Tibial artery (tissue), 4 donors: ENCODE measurements around the gene KISS1R.

Experiments used
- DNase-seq, 2 donors: peaks; one replicate each; pipeline ENCODE4 v3.0.0-alpha.2; 2019
- H3K27ac ChIP-seq, 2 donors: fragments of 200-600 bp; sonication (generic) in 1 of 2; 1 replicate in 1 of 2; 2 replicates in 1 of 2; pipeline ENCODE4 v1.5.1; 2018 to 2019; ENCODE audit warnings: mild to moderate bottlenecking in 1 of 2
- H3K27me3 ChIP-seq, 2 donors: fragments of 200-600 bp; sonication (generic) in 1 of 2; one replicate each; pipeline versions ENCODE4 v1.5.1 to v1.6.0; 2016 to 2019
- H3K36me3 ChIP-seq, 3 donors: fragments of 200-600 bp; sonication (generic) in 2 of 3; one replicate each; pipeline ENCODE4 v1.5.1; 2016 to 2019; ENCODE audit warnings: mild to moderate bottlenecking in 2 of 3
- H3K4me1 ChIP-seq, 4 donors: fragments of 200-600 bp; sonication (generic) in 2 of 4; 1 replicate in 3 of 4; 2 replicates in 1 of 4; pipeline ENCODE4 v1.5.1; 2016 to 2019
- H3K4me3 ChIP-seq, 2 donors: fragments of 200-600 bp; sonication (generic) in 1 of 2; 1 replicate in 1 of 2; 2 replicates in 1 of 2; pipeline ENCODE4 v1.5.1; 2018 to 2019; ENCODE audit warnings: mild to moderate bottlenecking in 2 of 2
- H3K9me3 ChIP-seq, 3 donors: fragments of 200-600 bp; sonication (generic) in 1 of 3; one replicate each; pipeline ENCODE4 v1.5.1; 2016 to 2019
- intact Hi-C: fragments of 100-400 bp; cut with DNase I; formaldehyde crosslinking; loops from one replicate; pipeline ENCODE4 v1.15.0; 2023; ENCODE audit warnings: low total_unique reads
- TF ChIP-seq, protein P1 (sequence below), 2 experiments: fragments of 200-600 bp in 1 of 2; fragments of 450-650 bp in 1 of 2; IDR thresholded peaks; one replicate each; pipeline ENCODE4 v1.5.1; 2017 to 2019; ENCODE audit warnings: antibody characterized with exemption in 2 of 2, mild to moderate bottlenecking in 1 of 2, moderate library complexity in 1 of 2

KISS1R gene

GRCh38 chr19:929891-930258 is 12.7 kb downstream of the KISS1R start:
- Histone ChIP-seq H3K4me1 (peaks cover 0 to 48% (median 31%) of the 10 kb centered on the region in 4 donors), H3K27me3 (no peaks in the 10 kb centered on the region), H3K36me3 (no peaks in the 10 kb centered on the region), H3K4me3 (no peak overlapping the region), H3K27ac (no peak overlapping the region), H3K9me3 (no peaks in the 10 kb centered on the region)
- DNase-seq, result no peak
- TF ChIP-seq, protein P1, sequence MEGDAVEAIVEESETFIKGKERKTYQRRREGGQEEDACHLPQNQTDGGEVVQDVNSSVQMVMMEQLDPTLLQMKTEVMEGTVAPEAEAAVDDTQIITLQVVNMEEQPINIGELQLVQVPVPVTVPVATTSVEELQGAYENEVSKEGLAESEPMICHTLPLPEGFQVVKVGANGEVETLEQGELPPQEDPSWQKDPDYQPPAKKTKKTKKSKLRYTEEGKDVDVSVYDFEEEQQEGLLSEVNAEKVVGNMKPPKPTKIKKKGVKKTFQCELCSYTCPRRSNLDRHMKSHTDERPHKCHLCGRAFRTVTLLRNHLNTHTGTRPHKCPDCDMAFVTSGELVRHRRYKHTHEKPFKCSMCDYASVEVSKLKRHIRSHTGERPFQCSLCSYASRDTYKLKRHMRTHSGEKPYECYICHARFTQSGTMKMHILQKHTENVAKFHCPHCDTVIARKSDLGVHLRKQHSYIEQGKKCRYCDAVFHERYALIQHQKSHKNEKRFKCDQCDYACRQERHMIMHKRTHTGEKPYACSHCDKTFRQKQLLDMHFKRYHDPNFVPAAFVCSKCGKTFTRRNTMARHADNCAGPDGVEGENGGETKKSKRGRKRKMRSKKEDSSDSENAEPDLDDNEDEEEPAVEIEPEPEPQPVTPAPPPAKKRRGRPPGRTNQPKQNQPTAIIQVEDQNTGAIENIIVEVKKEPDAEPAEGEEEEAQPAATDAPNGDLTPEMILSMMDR (IDR thresholded peaks at IDR 0.05), result no peak
- intact Hi-C loops, result loop anchor here (10.0 kb wide), 1 partner anchor 175 kb away; the partner anchor contains the start of gene GPX4

DNA sequence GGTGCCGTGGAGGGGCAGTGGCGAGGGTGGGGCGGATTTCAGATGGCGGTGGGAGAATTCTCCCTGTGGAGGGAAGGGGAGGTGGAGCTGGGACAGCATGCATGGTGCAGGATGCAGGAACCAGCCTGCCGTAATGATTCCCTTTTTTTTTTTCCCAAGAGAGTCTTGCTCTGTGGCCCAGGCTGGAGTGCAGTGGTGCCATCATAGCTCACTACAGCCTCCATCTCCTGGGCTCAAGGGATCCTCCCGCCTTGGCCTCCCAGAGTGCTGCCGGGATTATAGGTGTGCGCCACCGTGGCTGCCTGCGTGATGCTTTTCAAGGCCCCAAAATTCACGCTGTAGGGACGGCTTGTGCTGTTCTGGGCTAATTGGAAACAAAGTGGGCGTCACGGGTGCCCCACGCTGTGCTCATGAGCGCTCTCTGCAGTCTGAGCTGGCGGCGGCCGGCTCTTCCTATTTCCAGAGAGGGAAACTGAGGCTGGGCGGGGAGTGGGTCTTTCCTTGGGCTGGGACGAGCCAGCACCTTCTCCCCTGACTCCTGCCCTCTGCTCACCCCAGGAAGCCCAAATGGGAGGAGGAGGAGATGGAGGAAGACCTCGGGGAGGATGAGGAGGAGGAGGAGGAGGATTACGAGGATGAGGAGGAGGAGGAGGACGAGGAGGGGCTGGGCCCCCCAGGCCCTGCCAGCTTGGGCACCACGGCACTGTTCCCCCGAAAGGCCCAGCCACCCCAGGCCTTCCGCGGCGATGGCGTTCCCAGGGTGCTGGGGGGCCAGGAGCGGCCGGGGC is 14.9 kb downstream of the KISS1R start:
- no peaks in the 10 kb centered on the region for H3K27me3 ChIP-seq
- DNase-seq, result no peak
- TF ChIP-seq, protein P1 (IDR thresholded peaks at IDR 0.05), result no peak
- H3K27ac ChIP-seq, result no peak overlapping the region
- no peak overlapping the region for H3K4me3 ChIP-seq
- peaks cover 0 to 38% (median 30%) of the 10 kb centered on the region in 4 donors for H3K4me1 ChIP-seq
- no peaks in the 10 kb centered on the region for H3K9me3 ChIP-seq
- intact Hi-C loops, result no loop called here
- H3K36me3 ChIP-seq, result no peaks in the 10 kb centered on the region

DNA sequence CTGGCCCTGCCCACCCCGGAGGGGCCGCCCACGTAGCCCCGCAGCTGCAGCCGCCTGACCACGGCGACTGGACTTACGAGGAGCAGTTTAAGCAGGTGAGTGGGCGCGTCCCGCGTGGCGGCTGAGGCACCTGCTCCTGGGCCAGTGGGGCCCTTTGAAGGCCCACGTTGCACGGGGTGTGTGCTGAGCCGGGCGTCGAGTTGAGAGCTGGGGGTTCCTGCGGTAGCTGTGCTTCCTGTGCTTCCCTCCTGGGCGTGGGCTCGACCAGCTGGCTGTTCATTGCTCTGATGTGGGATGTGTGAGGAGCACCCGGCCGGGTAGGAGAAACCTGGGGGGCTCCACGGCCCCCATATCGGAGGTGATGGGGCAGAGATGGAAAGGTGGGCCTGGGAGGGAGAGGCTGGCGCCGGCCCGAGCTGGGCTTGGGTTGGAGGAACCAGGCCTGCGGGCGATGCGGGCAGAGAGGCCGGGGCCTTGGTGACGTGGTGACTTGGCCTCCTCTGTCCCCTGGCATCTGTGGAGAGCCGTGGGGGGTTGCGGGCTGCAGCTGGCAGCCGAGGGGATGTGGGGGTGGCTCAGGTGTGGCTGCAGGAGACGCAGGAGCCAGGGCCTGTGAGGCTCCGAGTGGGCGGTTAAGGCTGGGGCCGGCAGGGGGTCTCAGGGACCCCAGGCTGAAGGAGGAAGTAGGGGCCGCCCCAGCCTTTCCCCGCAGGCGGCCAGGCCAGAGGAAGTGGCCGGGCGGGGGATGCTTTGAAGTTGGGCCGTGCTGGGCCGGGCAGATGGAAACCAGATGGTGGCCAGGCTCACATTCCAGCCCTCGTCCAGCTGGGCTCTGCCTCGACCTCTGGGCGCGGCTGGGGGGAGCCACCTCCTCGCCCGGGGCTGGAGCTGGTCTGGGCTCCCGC is 15.8 kb downstream of the KISS1R start:
- Histone ChIP-seq H3K4me3 (no peak overlapping the region), H3K9me3 (no peaks in the 10 kb centered on the region), H3K27ac (no peak overlapping the region), H3K36me3 (no peaks in the 10 kb centered on the region), H3K27me3 (no peaks in the 10 kb centered on the region), H3K4me1 (peaks cover 0 to 32% (median 23%) of the 10 kb centered on the region in 4 donors)
- intact Hi-C loops, result no loop called here
- TF ChIP-seq, protein P1 (IDR thresholded peaks at IDR 0.05), result no peak
- peak in 1 of 2 donors; percentile 50 for DNase-seq

DNA sequence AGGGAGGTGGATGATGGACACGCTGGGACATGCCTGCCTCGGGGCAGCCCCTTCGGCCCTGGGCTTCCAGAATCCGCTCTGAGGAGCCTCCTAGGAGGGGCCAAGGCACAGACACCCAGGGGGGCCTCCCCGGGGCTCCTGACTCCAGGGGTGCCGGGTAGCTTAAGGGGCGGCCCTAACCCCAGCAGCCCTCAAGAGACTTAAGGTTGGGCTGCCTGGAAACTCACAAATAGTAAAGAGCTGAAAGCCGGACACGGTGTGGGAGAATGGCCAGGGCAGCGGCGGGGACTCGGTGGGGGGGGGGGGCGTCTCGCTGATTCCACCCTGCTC is 16.4 kb downstream of the KISS1R start:
- Histone ChIP-seq H3K27me3 (no peaks in the 10 kb centered on the region), H3K9me3 (no peaks in the 10 kb centered on the region), H3K27ac (no peak overlapping the region), H3K4me3 (no peak overlapping the region), H3K4me1 (peaks cover 0 to 32% (median 23%) of the 10 kb centered on the region in 4 donors), H3K36me3 (no peaks in the 10 kb centered on the region)
- DNase-seq, result no peak
- TF ChIP-seq, protein P1 (IDR thresholded peaks at IDR 0.05), result no peak
- intact Hi-C loops, result no loop called here

- no peaks in the 10 kb centered on the region for H3K36me3 ChIP-seq
- intact Hi-C loops, result no loop called here
- TF ChIP-seq, protein P1 (IDR thresholded peaks at IDR 0.05), result no peak
- H3K27me3 ChIP-seq, result no peaks in the 10 kb centered on the region
- no peaks in the 10 kb centered on the region for H3K9me3 ChIP-seq
- no peak overlapping the region for H3K4me3 ChIP-seq
- H3K4me1 ChIP-seq, result peaks cover 0 to 32% (median 23%) of the 10 kb centered on the region in 4 donors
- no peak for DNase-seq
- peak overlapping the region; percentile 30 to 43 for H3K27ac ChIP-seq
These were observed 17.2 kb downstream of the KISS1R start for GRCh38 chr19:934197-934840.
